Vagina (tissue), 2 donors: ENCODE measurements around the gene TMEM176A.

ENCODE experiments used
- CTCF ChIP-seq, 3 experiments: fragments of 450-650 bp in 2 of 3; fragments of 200-600 bp in 1 of 3; sonication (generic) in 1 of 3; IDR thresholded peaks; one replicate each; pipeline ENCODE4 v1.5.1; 2017 to 2019; ENCODE audit warnings: antibody characterized with exemption in 3 of 3, mild to moderate bottlenecking in 2 of 3, moderate library complexity in 2 of 3
- POLR2AphosphoS5 ChIP-seq, 2 donors: sonication (generic); formaldehyde crosslinking; IDR thresholded peaks; one replicate each; pipeline ENCODE4 v1.9.0; 2017; ENCODE audit warnings: antibody characterized with exemption in 2 of 2, mild to moderate bottlenecking in 2 of 2, low read depth in 1 of 2; ENCODE audit not compliant: insufficient read depth in 1 of 2

- TF ChIP-seq CTCF (IDR thresholded peaks at IDR 0.05) (no peak), POLR2AphosphoS5 (IDR thresholded peaks at IDR 0.05; ENCODE audit: insufficient read depth in 1 of 2, low read depth in 1 of 2) (no peak)
These were observed 47.3 kb upstream of the TMEM176A start for GRCh38 chr7:150753239-150753638.
